GM23338 (cell line): ENCODE data around the gene SH2D3C. TPM values are rescaled to one million over a fixed set of nuclear protein-coding genes. Genes with fewer than 3 reads are reported as not detected.

ENCODE experiments used
- ATAC-seq: fragments of 200-7000 bp; cut with Tn5 transposase; 3 replicates; pipeline ENCODE4 v1.9.1; 2020
- DNase-seq: peaks from one replicate; pipeline ENCODE4 v3.0.0-alpha.2; 2015; ENCODE audit warnings: low spot score
- H2AFZ ChIP-seq: fragments of 200-600 bp; sonication (generic); 2 replicates; pipeline ENCODE4 v1.8.0; 2016; ENCODE audit warnings: antibody characterized with exemption, mild to moderate bottlenecking, moderate library complexity
- H3F3A ChIP-seq: fragments of 200-600 bp; sonication (generic); replicated peaks from 2 replicates; pipeline ENCODE4 v1.8.0; 2017; ENCODE audit warnings: antibody characterized with exemption, mixed run types, low read depth
- H3K27ac ChIP-seq: fragments of 200-600 bp; sonication (generic); 2 replicates; pipeline ENCODE4 v1.6.1; 2016; ENCODE audit warnings: low read depth
- H3K27me3 ChIP-seq: fragments of 200-600 bp; sonication (generic); 2 replicates; pipeline ENCODE4 v1.8.0; 2016; ENCODE audit warnings: mild to moderate bottlenecking, mixed run types, moderate library complexity; ENCODE audit not compliant: insufficient read depth
- H3K36me3 ChIP-seq: fragments of 200-600 bp; sonication (generic); 2 replicates; pipeline ENCODE4 v1.8.0; 2016; ENCODE audit warnings: mild to moderate bottlenecking; ENCODE audit not compliant: insufficient read depth
- H3K4me1 ChIP-seq: fragments of 200-600 bp; sonication (generic); 2 replicates; pipeline ENCODE4 v1.8.0; 2016; ENCODE audit warnings: mild to moderate bottlenecking, moderate library complexity; ENCODE audit not compliant: insufficient read depth
- H3K4me2 ChIP-seq: fragments of 200-600 bp; sonication (generic); 2 replicates; pipeline ENCODE4 v1.7.1; 2017; ENCODE audit warnings: mixed run types
- H3K4me3 ChIP-seq: fragments of 200-600 bp; sonication (generic); 2 replicates; pipeline ENCODE4 v1.6.1; 2016; ENCODE audit warnings: mixed run types
- H3K79me2 ChIP-seq: fragments of 200-600 bp; sonication (generic); replicated peaks from 2 replicates; pipeline ENCODE4 v1.8.0; 2017; ENCODE audit warnings: mild to moderate bottlenecking; ENCODE audit not compliant: insufficient read depth
- H3K9me2 ChIP-seq: fragments of 200-600 bp; sonication (generic); 2 replicates; pipeline ENCODE4 v1.8.0; 2017; ENCODE audit not compliant: insufficient read depth
- H4K20me1 ChIP-seq: fragments of 200-600 bp; sonication (generic); replicated peaks from 2 replicates; pipeline ENCODE4 v1.8.0; 2017; ENCODE audit warnings: mild to moderate bottlenecking; ENCODE audit not compliant: insufficient read depth
- H3K27ac Mint-ChIP-seq: 2 replicates; pipeline ENCODE4 v1.8.0; 2020; ENCODE audit warnings: inconsistent platforms, mild to moderate bottlenecking, moderate library complexity, mixed read lengths
- H3K27me3 Mint-ChIP-seq: 3 replicates; pipeline ENCODE4 v1.8.0; 2022; ENCODE audit warnings: low read depth, mild to moderate bottlenecking, moderate library complexity, mixed read lengths, inconsistent platforms; ENCODE audit not compliant: insufficient read depth, poor library complexity
- H3K36me3 Mint-ChIP-seq: 3 replicates; pipeline ENCODE4 v1.8.0; 2021; ENCODE audit warnings: low read depth, mild to moderate bottlenecking, inconsistent platforms, moderate library complexity, mixed read lengths
- H3K4me1 Mint-ChIP-seq: 3 replicates; pipeline ENCODE4 v1.8.0; 2020; ENCODE audit warnings: mild to moderate bottlenecking, inconsistent platforms, mixed read lengths
- H3K4me3 Mint-ChIP-seq: 3 replicates; pipeline ENCODE4 v1.8.0; 2021; ENCODE audit warnings: moderate library complexity, mild to moderate bottlenecking, inconsistent platforms, mixed read lengths
- H3K9me3 Mint-ChIP-seq: 3 replicates; pipeline ENCODE4 v1.8.0; 2020; ENCODE audit warnings: moderate library complexity, mild to moderate bottlenecking, inconsistent platforms, mixed read lengths
- CREB1 ChIP-seq: fragments of 250-450 bp; sonication (Bioruptor Pico); IDR thresholded peaks from 2 replicates; pipeline ENCODE4 v1.5.0; 2020; ENCODE audit warnings: low read depth, mild to moderate bottlenecking, moderate library complexity
- ETS1 ChIP-seq: IDR thresholded peaks from 2 replicates; pipeline ENCODE4 v1.6.1; 2016; ENCODE audit warnings: antibody characterized with exemption
- EZH2 ChIP-seq: fragments of 200-600 bp; sonication (generic); IDR thresholded peaks from one replicate; pipeline ENCODE4 v1.8.0; 2017; ENCODE audit warnings: antibody characterized with exemption, mild to moderate bottlenecking, low read depth; ENCODE audit not compliant: unreplicated experiment
- EZH2phosphoT487 ChIP-seq: fragments of 200-600 bp; sonication (generic); IDR thresholded peaks from one replicate; pipeline ENCODE4 v1.8.1; 2018; ENCODE audit warnings: antibody characterized with exemption; ENCODE audit not compliant: unreplicated experiment
- JUNB ChIP-seq: IDR thresholded peaks from one replicate; pipeline ENCODE4 v1.6.1; 2016; ENCODE audit warnings: antibody characterized with exemption; ENCODE audit not compliant: unreplicated experiment
- POLR2AphosphoS5 ChIP-seq: IDR thresholded peaks from 2 replicates; pipeline ENCODE4 v1.6.1; 2016; ENCODE audit warnings: antibody characterized with exemption, low read depth
- REST ChIP-seq: IDR thresholded peaks from one replicate; pipeline ENCODE4 v1.6.1; 2018; ENCODE audit warnings: antibody characterized with exemption; ENCODE audit not compliant: unreplicated experiment
- STAT1 ChIP-seq: IDR thresholded peaks from one replicate; pipeline ENCODE4 v1.6.1; 2016; ENCODE audit warnings: antibody characterized with exemption; ENCODE audit not compliant: unreplicated experiment
- ZNF114 ChIP-seq: fragments of 250-450 bp; sonication (Bioruptor Pico); IDR thresholded peaks from 2 replicates; pipeline ENCODE4 v1.5.0; 2020; ENCODE audit warnings: mild to moderate bottlenecking, moderate library complexity
- ZNF331 ChIP-seq: fragments of 250-450 bp; sonication (Bioruptor Pico); IDR thresholded peaks from 2 replicates; pipeline ENCODE4 v1.5.0; 2020; ENCODE audit warnings: low read depth, mild to moderate bottlenecking, moderate library complexity
- polyA plus RNA-seq: library from polyadenylated mRNA; unstranded; fragments of >200 nt; fragmentation: Nextera tagmentation; extraction: Ambion mirVana; gene quantifications from 2 replicates; pipeline ENCODE4 v1.2.1, GENCODE V29; 2016
- total RNA-seq: library from RNA; depleted of rRNA; stranded (reverse); fragments of >200 nt; shearing (Covaris generic); gene quantifications from 2 replicates; pipeline ENCODE4 v1.2.3, GENCODE V29; 2014

Gene SH2D3C
- total and polyA plus RNA-seq, 2 experiments from 2014 or later = 4.2 to 4.5 TPM

DNA sequence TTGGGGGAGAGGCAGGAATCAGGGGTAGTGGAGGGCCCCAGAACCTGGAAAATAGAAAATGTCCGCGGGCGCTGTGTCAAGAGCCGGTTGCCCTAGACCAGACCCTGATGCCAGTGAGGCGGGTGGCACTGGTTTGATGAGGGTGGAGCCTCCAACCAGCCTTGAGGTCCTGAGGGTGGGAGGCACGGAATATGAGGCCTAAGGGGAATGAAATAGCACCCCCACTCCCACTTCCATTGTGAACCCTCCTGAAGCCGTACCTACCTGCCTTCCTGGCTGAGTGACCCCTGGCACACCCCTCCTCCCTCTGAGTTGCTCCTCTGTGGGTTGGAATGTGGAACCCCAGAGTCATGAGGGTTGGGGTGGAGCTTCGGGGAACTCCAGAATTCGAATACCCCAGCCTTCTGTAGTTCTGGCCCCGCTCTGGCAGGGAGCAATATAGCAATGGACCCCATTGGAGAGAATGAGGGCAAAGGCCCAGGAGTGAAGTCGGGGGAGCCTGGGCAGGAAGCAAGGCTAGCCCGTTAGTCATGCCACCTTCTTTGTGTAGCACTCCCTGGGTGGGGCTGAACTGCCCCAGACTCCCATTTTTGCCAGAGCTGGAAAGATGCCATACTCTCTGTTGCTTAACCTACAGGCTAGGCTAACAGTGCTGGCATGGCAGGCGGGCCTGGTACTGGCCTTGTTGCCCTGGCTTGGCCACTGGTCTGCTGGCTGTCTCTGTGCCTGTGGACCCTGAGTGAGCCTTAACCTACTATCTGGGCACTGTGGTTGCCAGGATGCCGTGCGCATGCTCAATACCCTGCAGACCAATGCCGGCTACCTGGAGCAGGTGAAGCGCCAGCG lies 25.3 kb upstream of the SH2D3C start (continued):
- TF ChIP-seq REST (no peak), ETS1 (no peak), EZH2phosphoT487 (no peak), CREB1 (CRISPR knock-in tag) (no peak), JUNB (no peak), EZH2 (no peak), ZNF114 (CRISPR knock-in tag) (no peak), ZNF331 (CRISPR knock-in tag) (no peak), STAT1 (no peak)

DNA sequence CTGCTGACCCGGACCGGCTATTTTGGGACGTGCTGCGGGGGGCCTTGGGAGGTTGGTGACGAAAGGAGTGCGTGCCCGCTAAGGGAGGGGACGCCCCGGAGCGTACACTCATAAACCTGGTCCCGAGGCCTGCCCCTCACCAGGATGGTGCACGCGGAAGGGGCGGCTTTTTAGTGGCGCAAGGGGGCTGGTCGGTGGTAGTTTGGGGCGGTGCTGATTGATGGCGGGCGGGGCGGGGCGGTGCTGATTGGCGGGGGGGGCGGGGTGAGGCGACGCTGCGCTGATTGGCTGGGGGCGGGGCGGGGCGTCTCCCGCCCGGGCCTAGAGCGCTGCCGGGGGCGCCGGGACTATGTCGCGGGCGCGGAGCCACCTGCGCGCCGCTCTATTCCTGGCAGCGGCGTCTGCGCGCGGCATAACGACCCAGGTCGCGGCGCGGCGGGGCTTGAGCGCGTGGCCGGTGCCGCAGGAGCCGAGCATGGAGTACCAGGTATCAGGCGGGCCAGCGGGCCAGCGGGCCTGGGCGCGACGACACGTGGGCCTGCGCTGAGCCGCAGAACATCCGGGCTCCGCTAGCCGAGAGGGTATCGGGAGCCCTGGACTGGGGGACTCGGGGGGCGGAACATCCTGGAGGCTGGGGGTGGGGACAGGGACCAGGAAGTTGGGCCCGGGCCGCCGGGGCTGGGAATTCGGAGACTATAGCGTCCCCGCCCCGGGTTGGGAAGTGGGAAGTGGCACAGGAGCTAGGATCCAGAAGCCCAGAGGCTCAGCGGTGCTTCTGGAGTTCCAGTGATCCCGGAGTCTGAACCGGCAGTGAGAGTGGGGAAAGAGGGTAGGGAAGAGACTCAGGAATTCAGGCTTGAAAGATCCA lies 24.3 kb upstream of the SH2D3C start, which contains the start of gene FPGS:
Gene FPGS, plus strand, starts transcription at position 307 of the 868 bp plus-strand sequence. Its CDS starts 43 bp downstream, at position 350.
- Mint-ChIP-seq H3K27ac (peak within 1 kb of the TSS; percentile 98), H3K27me3 (peaks cover 8% of the 10 kb centered on the region), H3K36me3 (peaks cover 18% of the 10 kb centered on the region), H3K9me3 (no peaks in the 10 kb centered on the region), H3K4me3 (peak within 1 kb of the TSS; percentile 97), H3K4me1 (peaks cover 9% of the 10 kb centered on the region)
- peak; percentile 89 for ATAC-seq
- Histone ChIP-seq H3K4me2 (peak within 1 kb of the TSS; percentile 91), H3K79me2 (peaks cover 22% of the 10 kb centered on the region), H4K20me1 (peaks cover 9% of the 10 kb centered on the region), H3F3A (peaks cover 21% of the 10 kb centered on the region), H3K4me1 (peaks cover 12% of the 10 kb centered on the region), H2AFZ (peak within 1 kb of the TSS; percentile 87; the same call in 1 of the 2 replicates), H3K36me3 (no peaks in the 10 kb centered on the region), H3K4me3 (peak within 1 kb of the TSS; percentile 93), H3K27me3 (no peaks in the 10 kb centered on the region), H3K9me2 (no peaks in the 10 kb centered on the region), H3K27ac (peak within 1 kb of the TSS; percentile 84)
- DNase-seq = peak; percentile 94
- peak; percentile 21; the same call in 1 of the 2 replicates for TF ChIP-seq ETS1
- TF ChIP-seq REST = no peak
- peak; percentile 27; the same call in 1 of the 2 replicates for TF ChIP-seq CREB1 (CRISPR knock-in tag)
- peak; percentile 87 for TF ChIP-seq POLR2AphosphoS5
